GDM1 (cell line): ENCODE measurements around the gene MAP4K4.
"Not testable (repeated sequence)": the region's sequence is repeated elsewhere in the genome, so short reads cannot be mapped to it uniquely, and the experiment has no call there.

Experiments
- DNase-seq: peaks from one replicate; lab custom pipeline; 2025; lab: John Stamatoyannopoulos, UW

MAP4K4 gene

GRCh38 chr2:101744832-101745231 lies 47.3 kb downstream of the MAP4K4 start:
- no peak for DNase-seq

GRCh38 chr2:101745711-101746694 lies 48.5 kb downstream of the MAP4K4 start:
- no peak for DNase-seq

- no peak for DNase-seq
Observed at GRCh38 chr2:101748000-101748399, 50.5 kb downstream of the MAP4K4 start.

GRCh38 chr2:101748462-101748861 lies 51.0 kb downstream of the MAP4K4 start:
- DNase-seq = not testable (repeated sequence)

- DNase-seq = no peak
Observed at GRCh38 chr2:101750688-101751087, 53.2 kb downstream of the MAP4K4 start.

- no peak for DNase-seq
Observed at GRCh38 chr2:101751276-101751815, 53.8 kb downstream of the MAP4K4 start.

GRCh38 chr2:101751875-101752619 lies 54.5 kb downstream of the MAP4K4 start:
- DNase-seq = no peak

GRCh38 chr2:101752716-101753616 lies 55.5 kb downstream of the MAP4K4 start:
- DNase-seq = no peak

GRCh38 chr2:101753720-101754490 lies 56.4 kb downstream of the MAP4K4 start:
- no peak for DNase-seq

- DNase-seq = no peak
Observed at GRCh38 chr2:101754618-101755017, 57.1 kb downstream of the MAP4K4 start.

GRCh38 chr2:101756266-101756665 lies 58.8 kb downstream of the MAP4K4 start:
- DNase-seq = no peak

GRCh38 chr2:101758001-101758400 lies 60.5 kb downstream of the MAP4K4 start:
- DNase-seq = no peak

GRCh38 chr2:101759162-101759561 lies 61.7 kb downstream of the MAP4K4 start:
- no peak for DNase-seq

- no peak for DNase-seq
Observed at GRCh38 chr2:101762451-101763171, 65.1 kb downstream of the MAP4K4 start.

- DNase-seq = no peak
Observed at GRCh38 chr2:101763496-101764333, 66.2 kb downstream of the MAP4K4 start.

- no peak for DNase-seq
Observed at GRCh38 chr2:101766337-101766736, 68.8 kb downstream of the MAP4K4 start.

GRCh38 chr2:101766871-101767739 lies 69.6 kb downstream of the MAP4K4 start:
- no peak for DNase-seq

- DNase-seq = no peak
Observed at GRCh38 chr2:101768556-101769220, 71.2 kb downstream of the MAP4K4 start.
